IPS-NIHi11 (cell line): Measurements from ENCODE around the gene SPATA6L.

Source experiments
- DNase-seq: peaks from one replicate; pipeline ENCODE4 v3.0.0; 2012; ENCODE audit warnings: mixed read lengths, low spot score

The SPATA6L gene

GRCh38 chr9:4666042-4666699 is at the start of gene SPATA6L:
Gene SPATA6L, minus strand, starts transcription at chr9:4666480. Its CDS starts 230 bp downstream, at chr9:4666250.
- peak; percentile 49 for DNase-seq

DNA sequence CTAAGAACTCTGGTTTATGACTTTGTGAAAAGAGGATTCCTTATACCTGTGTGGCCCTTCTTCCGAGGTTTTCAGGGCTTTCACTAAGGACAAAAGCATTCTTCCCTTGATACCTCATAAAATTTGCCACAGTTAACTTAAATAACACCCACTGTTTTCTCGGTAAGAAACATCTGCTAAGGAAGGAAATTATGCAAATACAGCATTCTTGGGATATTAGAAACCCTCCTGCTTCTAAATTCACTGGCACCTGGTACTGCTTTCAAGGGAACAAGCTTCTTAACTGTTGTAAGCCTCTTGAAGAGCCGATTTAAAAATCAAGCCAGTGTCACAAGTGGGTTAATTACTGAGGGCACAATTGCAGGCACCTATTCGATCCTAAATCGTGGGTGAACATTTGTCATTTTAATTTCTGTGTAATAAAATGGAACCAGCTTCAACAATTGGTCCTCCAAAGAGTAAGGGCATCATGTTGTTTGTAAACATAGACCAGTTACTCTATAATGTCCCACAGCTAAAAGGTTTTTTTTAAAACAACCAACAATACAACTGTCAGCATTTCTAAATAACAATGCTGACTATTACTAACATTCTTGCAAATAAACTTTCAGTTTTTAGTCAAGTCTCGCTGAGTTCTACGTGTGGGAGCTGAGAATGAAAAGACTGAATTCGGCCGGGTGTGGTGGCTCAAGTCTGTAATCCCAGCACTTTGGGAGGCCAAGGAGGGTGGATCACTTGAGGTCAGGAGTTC is 48.2 kb upstream of the SPATA6L start:
- no peak for DNase-seq

- no peak for DNase-seq
Observed at GRCh38 chr9:4713849-4714248, 47.6 kb upstream of the SPATA6L start.

GRCh38 chr9:4709380-4709779 is 43.1 kb upstream of the SPATA6L start:
- no peak for DNase-seq

DNA sequence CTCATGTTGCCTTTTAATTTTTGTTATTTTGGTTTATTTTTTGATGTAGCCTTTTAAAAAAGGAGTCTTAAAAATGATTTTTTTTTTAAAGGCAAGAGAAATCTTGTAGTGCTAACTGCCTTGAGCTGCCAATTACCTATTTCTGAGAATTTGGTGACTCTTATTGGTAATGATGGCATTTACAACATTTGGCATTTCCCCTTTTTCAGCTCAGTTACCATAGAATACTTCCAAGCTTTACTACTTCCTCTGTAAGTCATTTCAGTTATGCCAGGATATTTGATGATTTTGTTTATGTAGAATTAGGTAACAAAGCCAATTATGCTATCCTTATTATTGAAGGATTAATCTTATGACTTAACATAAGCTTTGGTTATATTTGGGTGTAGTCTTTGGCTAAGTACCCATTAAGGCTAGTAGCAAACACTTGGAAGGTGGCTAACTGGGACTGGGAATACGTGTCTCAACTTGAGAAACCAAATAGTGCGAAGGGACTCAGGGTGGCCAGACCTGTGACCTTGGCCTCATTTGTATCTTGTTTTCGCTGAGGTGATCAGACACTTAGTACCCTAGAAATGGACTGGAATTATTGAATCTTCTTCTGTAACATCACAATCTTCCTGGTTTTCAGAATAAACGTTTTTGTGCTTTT is 40.8 kb upstream of the SPATA6L start:
- no peak for DNase-seq

GRCh38 chr9:4706021-4706420 is 39.7 kb upstream of the SPATA6L start:
- no peak for DNase-seq

- no peak for DNase-seq
Observed at GRCh38 chr9:4704129-4704528, 37.8 kb upstream of the SPATA6L start.

DNA sequence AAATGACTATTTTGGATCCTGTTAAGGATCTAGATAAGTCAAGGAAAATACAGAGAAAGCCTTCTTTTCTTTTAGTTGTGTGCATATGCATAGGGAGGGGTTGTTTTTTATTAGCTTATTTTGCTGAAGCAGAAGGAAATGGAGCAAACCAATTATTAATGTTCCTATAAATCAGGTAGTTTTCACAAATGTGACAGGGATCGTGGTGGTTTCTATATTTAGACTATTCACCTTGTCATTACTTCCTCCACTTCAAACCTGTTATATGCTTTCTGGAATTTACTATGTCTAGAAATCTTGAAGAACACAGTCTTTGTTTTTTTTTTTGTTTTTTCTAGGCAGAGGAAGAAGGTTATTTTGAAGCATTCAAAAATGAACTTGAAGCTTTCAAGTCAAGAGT is 35.2 kb upstream of the SPATA6L start:
- no peak for DNase-seq

DNA sequence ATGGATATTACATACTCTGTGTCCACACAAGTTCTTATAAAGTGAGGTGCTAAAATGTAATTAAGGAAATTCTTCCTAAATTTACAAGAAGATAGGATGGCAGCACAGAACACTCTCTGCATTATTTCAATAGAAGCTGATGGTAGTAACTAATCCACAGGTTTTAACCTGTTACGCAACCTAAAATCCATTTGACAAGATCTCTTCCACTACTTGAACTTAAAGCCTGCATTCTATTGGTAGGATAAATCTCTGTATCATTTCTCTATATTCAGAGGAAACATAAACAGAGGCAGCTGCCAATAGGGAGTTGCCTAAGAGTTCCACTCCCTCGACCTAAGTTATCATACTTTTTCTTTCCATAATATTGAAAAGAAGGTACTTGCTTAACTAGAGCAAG is 34.7 kb upstream of the SPATA6L start:
- no peak for DNase-seq

DNA sequence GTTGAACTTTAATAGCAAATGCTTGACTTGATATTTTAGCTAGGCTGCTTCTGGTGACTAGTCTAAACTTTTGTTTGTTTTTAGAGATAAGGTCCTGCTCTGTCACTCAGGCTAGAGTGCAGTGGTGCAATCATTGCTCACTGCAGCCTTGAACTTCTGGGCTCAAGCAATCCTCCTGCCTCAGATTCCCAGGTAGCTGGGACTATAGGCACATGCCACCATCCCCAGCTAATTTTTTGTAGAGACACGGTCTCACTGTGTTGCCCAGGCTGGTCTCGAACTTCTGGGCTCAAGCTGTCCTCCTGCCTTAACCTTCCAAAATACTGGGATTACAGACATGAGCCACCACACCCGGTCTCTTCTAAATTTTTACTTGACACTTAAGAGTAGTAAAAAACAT is 33.8 kb upstream of the SPATA6L start:
- DNase-seq, result no peak

DNA sequence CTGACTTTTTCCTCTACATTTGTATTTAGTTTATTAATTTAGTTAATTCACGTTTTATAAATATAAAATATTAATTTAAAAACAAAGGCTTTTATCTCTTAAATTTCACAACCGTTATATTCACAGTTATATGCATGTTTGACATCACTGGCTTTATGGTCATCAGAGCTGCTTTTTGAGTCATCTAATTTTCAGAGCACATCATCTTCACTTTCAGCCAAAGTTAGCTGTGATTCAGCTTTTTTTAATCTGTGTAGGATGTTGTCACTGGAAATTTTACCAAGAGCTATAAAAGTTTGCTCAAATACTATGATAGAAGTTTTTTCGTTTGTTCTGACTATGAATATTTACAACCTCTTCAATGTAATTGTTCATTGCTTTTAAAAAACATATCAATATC is 25.5 kb upstream of the SPATA6L start:
- DNase-seq, result no peak

DNA sequence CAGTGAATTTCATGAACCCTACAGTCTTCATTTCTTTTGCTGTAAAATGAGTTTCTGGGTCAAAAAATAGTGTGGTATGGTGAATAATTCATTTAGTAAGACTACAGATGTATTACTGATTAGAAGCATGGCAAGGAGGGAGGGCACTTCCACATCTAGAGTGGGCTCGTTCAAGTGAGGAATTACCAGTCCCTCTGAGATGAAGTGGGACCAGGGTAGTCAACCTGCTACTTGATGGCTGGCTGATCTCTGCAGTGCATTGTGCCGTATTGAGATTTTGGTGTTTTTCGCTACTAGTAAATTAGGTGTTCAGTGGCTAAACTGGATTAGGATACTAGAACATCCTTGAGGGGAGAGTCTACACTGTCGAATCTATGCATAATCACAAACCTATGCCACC is 23.9 kb upstream of the SPATA6L start:
- DNase-seq, result no peak

- DNase-seq, result no peak
Observed at GRCh38 chr9:4689687-4690104, 23.4 kb upstream of the SPATA6L start.

- DNase-seq, result no peak
Observed at GRCh38 chr9:4689021-4689420, 22.7 kb upstream of the SPATA6L start.

- no peak for DNase-seq
Observed at GRCh38 chr9:4686584-4686983, 20.3 kb upstream of the SPATA6L start.

- no peak for DNase-seq
Observed at GRCh38 chr9:4686112-4686511, 19.8 kb upstream of the SPATA6L start.

- no peak for DNase-seq
Observed at GRCh38 chr9:4684820-4685219, 18.5 kb upstream of the SPATA6L start.

DNA sequence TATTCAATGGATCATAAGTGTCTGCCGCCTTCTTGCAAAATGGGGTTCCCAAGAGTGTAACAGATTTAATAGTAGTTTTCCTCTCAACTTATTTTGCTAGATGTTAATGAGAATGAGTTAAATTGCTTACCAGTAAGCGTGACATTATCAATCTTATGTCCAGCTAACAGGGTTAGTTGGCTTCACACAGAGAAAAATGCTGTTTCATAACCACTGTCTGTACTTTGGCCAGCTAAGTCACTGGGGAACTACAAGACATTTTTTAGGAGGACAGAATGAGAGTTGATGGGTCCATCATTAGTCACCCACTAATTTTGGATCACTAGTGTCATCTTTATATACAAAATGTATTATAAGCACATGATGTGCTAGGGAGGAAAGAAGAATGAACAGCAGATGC is 14.5 kb upstream of the SPATA6L start:
- no peak for DNase-seq

- DNase-seq, result no peak
Observed at GRCh38 chr9:4680173-4680525, 13.9 kb upstream of the SPATA6L start.

DNA sequence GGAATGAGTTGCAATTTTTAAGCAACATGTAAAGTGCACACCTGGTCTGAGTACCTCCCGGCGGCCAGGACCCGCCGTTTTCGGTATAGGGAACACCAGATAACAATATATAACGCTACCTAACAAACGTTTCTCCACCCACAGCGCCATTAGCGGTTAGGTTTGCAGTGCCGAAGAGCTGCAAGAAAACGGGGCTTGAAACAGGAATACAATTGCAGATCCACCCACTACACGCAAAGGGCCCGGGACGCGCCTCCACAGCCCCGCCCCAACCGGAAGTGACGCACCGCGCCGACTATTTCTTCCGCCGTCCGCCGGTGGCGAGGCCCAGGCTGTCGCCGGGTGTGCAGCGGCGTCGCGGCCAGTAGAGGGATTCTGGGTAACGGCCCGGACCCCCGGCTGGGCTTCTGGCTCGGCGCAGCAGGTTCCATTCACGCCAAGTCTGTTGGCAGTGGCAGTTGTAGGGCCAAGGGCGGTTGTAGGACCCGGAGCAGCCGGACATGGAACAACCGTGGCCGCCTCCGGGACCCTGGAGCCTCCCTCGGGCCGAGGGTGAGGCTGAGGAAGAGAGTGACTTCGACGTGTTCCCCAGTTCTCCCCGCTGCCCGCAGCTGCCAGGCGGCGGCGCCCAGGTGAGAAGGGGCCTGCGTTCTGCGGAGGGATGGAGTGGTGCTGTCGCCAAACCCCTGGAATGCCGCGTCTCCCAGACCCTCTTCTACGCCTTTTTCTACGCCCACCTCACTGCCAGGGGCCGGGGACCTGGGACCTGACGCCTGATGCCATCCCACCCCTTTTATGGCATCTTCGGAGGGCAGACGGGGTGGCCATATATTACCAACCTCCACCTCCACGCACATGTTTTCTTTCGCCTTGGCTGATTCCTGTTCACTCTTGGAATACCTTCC is 13.2 kb upstream of the SPATA6L start, which contains the start of gene CDC37L1:
Gene CDC37L1 (plus strand): TSS at position 302 of the 905 bp plus-strand sequence. CDS start 199 bp downstream, at position 501.
- DNase-seq, result peak; percentile 95

DNA sequence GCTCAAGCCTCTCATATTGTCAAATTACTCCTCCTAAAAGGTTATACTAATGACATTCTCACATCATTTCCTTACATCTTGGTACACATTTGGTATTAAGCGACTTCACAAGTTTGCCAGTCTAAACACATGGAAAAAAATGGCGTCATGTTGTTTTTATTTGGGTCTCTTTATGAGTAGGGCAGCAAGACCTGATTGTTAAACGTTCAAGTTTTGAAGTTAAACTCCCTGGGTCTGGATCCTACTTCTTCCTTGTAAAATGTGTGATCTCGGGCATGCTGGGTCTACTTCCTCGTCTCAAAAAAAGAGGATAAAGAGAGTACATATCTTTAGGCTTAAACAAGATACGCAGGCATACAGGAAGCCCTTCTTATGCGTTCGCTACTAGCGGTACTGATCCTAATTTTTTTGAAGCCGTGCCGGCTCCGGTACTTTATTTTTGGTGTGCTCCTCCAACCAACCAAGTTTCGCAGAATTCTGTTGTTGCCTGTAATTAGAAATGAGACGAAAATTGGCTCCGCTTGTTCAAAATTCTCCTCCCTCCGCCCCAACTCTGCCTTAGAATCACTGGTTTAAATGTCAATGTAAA is 12.5 kb upstream of the SPATA6L start:
- DNase-seq, result no peak

GRCh38 chr9:4677392-4677791 is 11.1 kb upstream of the SPATA6L start:
- DNase-seq, result no peak
